Mesendoderm (in vitro differentiated cells): Measurements from ENCODE around the gene ICA1.
A peak's percentile ranks its signal among the peaks of the same experiment; 100 is the strongest.

Experiments used
- DNase-seq: peaks from one replicate; pipeline ENCODE4 v3.0.0; 2013
- H2AK5ac ChIP-seq: 2 replicates; pipeline ENCODE4 v1.6.1; 2013; ENCODE audit warnings: low read length, inconsistent platforms
- H2BK120ac ChIP-seq: 2 replicates; pipeline ENCODE4 v1.6.1; 2013; ENCODE audit warnings: low read depth, mild to moderate bottlenecking, low read length, moderate library complexity, mixed read lengths
- H2BK15ac ChIP-seq: replicated peaks from 2 replicates; pipeline ENCODE4 v1.6.1; 2013; ENCODE audit warnings: low read depth, mild to moderate bottlenecking, moderate library complexity
- H2BK5ac ChIP-seq: 2 replicates; pipeline ENCODE4 v1.6.1; 2013; ENCODE audit warnings: low read length, inconsistent platforms
- H3K18ac ChIP-seq: 2 replicates; pipeline ENCODE4 v1.6.1; 2013; ENCODE audit warnings: mild to moderate bottlenecking, low read length, mixed read lengths
- H3K23ac ChIP-seq: one replicate; pipeline ENCODE4 v1.6.1; 2013; ENCODE audit warnings: low read length
- H3K27ac ChIP-seq: 2 replicates; pipeline ENCODE4 v1.5.1; 2013; ENCODE audit warnings: low read depth, mild to moderate bottlenecking, inconsistent platforms, low read length, moderate library complexity
- H3K27me3 ChIP-seq: 2 replicates; pipeline ENCODE4 v1.6.1; 2013; ENCODE audit warnings: low read length, control low read depth, mild to moderate bottlenecking, inconsistent platforms; ENCODE audit not compliant: insufficient read depth, poor library complexity
- H3K36me3 ChIP-seq: 2 replicates; pipeline ENCODE4 v1.6.1; 2013; ENCODE audit warnings: low read length, inconsistent platforms; ENCODE audit not compliant: control insufficient read depth, insufficient read depth
- H3K4ac ChIP-seq: one replicate; pipeline ENCODE4 v1.6.1; 2013; ENCODE audit warnings: low read depth, mild to moderate bottlenecking, low read length, moderate library complexity
- H3K4me1 ChIP-seq: 2 replicates; pipeline ENCODE4 v1.6.1; 2013; ENCODE audit warnings: low read depth, low read length, inconsistent platforms; ENCODE audit not compliant: control insufficient read depth
- H3K4me2 ChIP-seq: 2 replicates; pipeline ENCODE4 v1.6.1; 2013; ENCODE audit warnings: low read length
- H3K4me3 ChIP-seq: 2 replicates; pipeline ENCODE4 v1.5.1; 2013; ENCODE audit warnings: mild to moderate bottlenecking, low read length
- H3K56ac ChIP-seq: one replicate; pipeline ENCODE4 v1.6.1; 2013; ENCODE audit warnings: low read length
- H3K79me1 ChIP-seq: 2 replicates; pipeline ENCODE4 v1.6.1; 2013; ENCODE audit warnings: low read length, inconsistent platforms
- H3K79me2 ChIP-seq: 2 replicates; pipeline ENCODE4 v1.6.1; 2013; ENCODE audit warnings: mild to moderate bottlenecking, low read length; ENCODE audit not compliant: control insufficient read depth, insufficient read depth
- H3K9ac ChIP-seq: 2 replicates; pipeline ENCODE4 v1.6.1; 2013; ENCODE audit warnings: low read length, inconsistent platforms
- H4K5ac ChIP-seq: one replicate; pipeline ENCODE4 v1.6.1; 2013; ENCODE audit warnings: low read length
- H4K8ac ChIP-seq: one replicate; pipeline ENCODE4 v1.6.1; 2013; ENCODE audit warnings: low read depth, mild to moderate bottlenecking, control low read depth, low read length, moderate library complexity
- WGBS: extraction: QIAGEN DNeasy Blood & Tissue Kit; methylation state at CpG from one replicate; pipeline ENCODE4 v1.1.7; 2013; ENCODE audit warnings: low lambda C conversion rate, missing lambda C conversion rate; ENCODE audit not compliant: insufficient coverage; ENCODE audit errors: extremely low coverage; 5-methylcytosine and 5-hydroxymethylcytosine counted together

Gene ICA1

DNA sequence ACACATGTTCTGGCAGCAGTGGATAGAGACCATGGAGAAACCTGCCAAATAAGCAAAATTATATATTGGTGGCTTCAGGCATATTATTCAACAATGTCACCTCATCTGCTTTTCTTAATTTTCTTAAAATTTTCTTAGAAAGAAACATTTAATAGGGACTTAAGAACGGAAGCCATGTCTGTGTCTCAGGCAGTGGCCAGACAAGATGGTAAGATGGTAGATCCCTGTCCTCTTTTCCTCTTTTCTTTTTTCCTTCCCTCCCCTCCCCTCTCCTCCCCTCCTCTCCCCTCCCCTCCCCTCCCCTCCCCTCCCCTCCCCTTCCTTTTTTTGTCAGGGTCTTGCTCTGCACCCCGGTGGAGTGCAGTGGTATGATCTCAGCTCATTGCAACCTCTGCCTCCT is 24.2 kb upstream of the ICA1 start:
- H2BK5ac ChIP-seq = no peak overlapping the region
- H3K9ac ChIP-seq = no peak overlapping the region
- H3K36me3 ChIP-seq = no peaks in the 10 kb centered on the region
- H3K4me1 ChIP-seq = peaks cover 8% of the 10 kb centered on the region
- no peak overlapping the region for H4K8ac ChIP-seq
- no peak overlapping the region for H2BK120ac ChIP-seq
- no peak overlapping the region for H4K5ac ChIP-seq
- no peak overlapping the region for H3K4me3 ChIP-seq
- no peak overlapping the region for H3K56ac ChIP-seq
- H3K4me2 ChIP-seq = no peak overlapping the region
- no peak overlapping the region for H3K18ac ChIP-seq
- no peak overlapping the region for H3K4ac ChIP-seq
- H3K27ac ChIP-seq = no peak overlapping the region
- H3K79me2 ChIP-seq = no peaks in the 10 kb centered on the region
- no peaks in the 10 kb centered on the region for H3K79me1 ChIP-seq
- H2AK5ac ChIP-seq = no peak overlapping the region
- H2BK15ac ChIP-seq = no peak overlapping the region
- WGBS = no CpG with 5 or more reads among the region's 2 CpGs
- H3K23ac ChIP-seq = no peak overlapping the region
- no peak for DNase-seq
- no peaks in the 10 kb centered on the region for H3K27me3 ChIP-seq

DNA sequence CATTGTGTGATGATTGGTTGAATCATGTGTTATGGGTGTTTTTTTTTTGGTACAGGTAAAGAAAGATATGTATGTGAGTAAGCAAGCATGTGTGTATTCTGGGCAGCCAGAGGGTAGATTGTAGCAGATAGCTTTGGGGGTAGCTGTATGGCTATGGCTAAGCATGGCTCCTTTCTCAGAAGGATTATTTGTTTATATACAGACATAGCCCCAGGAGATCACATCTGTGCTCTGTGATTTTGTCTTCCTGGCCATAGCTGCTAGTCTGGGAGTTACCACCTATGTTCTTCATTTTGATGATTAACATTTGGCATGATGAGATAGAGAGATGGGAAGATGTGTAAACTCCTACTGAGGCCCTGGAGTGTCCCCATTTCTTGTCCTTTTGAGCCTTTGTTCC is 23.2 kb upstream of the ICA1 start:
- H2BK15ac ChIP-seq = no peak overlapping the region
- no peak overlapping the region for H4K8ac ChIP-seq
- no peak overlapping the region for H4K5ac ChIP-seq
- no peak for DNase-seq
- H3K23ac ChIP-seq = no peak overlapping the region
- no peak overlapping the region for H3K18ac ChIP-seq
- H3K79me2 ChIP-seq = no peaks in the 10 kb centered on the region
- no peaks in the 10 kb centered on the region for H3K36me3 ChIP-seq
- no peak overlapping the region for H2BK120ac ChIP-seq
- H3K56ac ChIP-seq = no peak overlapping the region
- H3K27me3 ChIP-seq = no peaks in the 10 kb centered on the region
- peaks cover under 1% of the 10 kb centered on the region for H3K4me1 ChIP-seq
- no peak overlapping the region for H2BK5ac ChIP-seq
- H2AK5ac ChIP-seq = no peak overlapping the region
- no peak overlapping the region for H3K4me2 ChIP-seq
- H3K9ac ChIP-seq = no peak overlapping the region
- no peak overlapping the region for H3K4ac ChIP-seq
- H3K27ac ChIP-seq = no peak overlapping the region
- H3K4me3 ChIP-seq = no peak overlapping the region
- no peaks in the 10 kb centered on the region for H3K79me1 ChIP-seq

GRCh38 chr7:8284606-8285005 is 22.6 kb upstream of the ICA1 start:
- H3K4ac ChIP-seq = peak overlapping the region; percentile 36
- DNase-seq = no peak
- WGBS = no CpG with 5 or more reads among the region's 1 CpG
- no peaks in the 10 kb centered on the region for H3K4me1 ChIP-seq
- H2BK5ac ChIP-seq = no peak overlapping the region
- H4K8ac ChIP-seq = no peak overlapping the region
- no peak overlapping the region for H2AK5ac ChIP-seq
- H2BK15ac ChIP-seq = no peak overlapping the region
- no peak overlapping the region for H2BK120ac ChIP-seq
- no peak overlapping the region for H3K4me3 ChIP-seq
- H3K9ac ChIP-seq = no peak overlapping the region
- no peak overlapping the region for H3K4me2 ChIP-seq
- no peak overlapping the region for H3K18ac ChIP-seq
- no peak overlapping the region for H3K23ac ChIP-seq
- no peak overlapping the region for H3K27ac ChIP-seq
- no peaks in the 10 kb centered on the region for H3K79me2 ChIP-seq
- no peak overlapping the region for H4K5ac ChIP-seq
- H3K56ac ChIP-seq = no peak overlapping the region
- no peaks in the 10 kb centered on the region for H3K79me1 ChIP-seq
- H3K36me3 ChIP-seq = no peaks in the 10 kb centered on the region
- H3K27me3 ChIP-seq = no peaks in the 10 kb centered on the region

DNA sequence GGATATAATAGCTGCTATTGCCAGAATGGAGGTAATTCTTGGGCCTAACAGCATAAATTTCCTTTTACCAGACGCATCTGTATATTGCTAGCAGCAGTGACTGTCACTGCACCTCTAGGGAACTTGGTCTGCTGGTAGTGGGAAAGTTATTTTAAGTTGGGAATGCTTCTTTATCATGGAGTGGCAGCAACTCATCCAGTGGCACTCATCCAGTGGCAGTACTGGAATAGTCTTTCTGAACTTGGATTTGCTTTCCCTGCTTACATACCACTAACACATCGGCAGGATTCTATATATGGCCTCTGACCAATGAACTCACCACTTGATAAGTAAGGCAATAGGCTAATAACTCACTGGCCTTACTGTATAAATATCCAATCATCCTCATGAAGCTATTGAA is 22.0 kb upstream of the ICA1 start:
- no peak overlapping the region for H3K4ac ChIP-seq
- H3K18ac ChIP-seq = no peak overlapping the region
- no peak overlapping the region for H3K4me2 ChIP-seq
- H3K9ac ChIP-seq = no peak overlapping the region
- no peak overlapping the region for H4K8ac ChIP-seq
- H3K23ac ChIP-seq = no peak overlapping the region
- H3K4me3 ChIP-seq = no peak overlapping the region
- H2AK5ac ChIP-seq = no peak overlapping the region
- no peaks in the 10 kb centered on the region for H3K79me1 ChIP-seq
- no peaks in the 10 kb centered on the region for H3K4me1 ChIP-seq
- H2BK120ac ChIP-seq = no peak overlapping the region
- DNase-seq = no peak
- H2BK5ac ChIP-seq = no peak overlapping the region
- no peak overlapping the region for H2BK15ac ChIP-seq
- H3K79me2 ChIP-seq = no peaks in the 10 kb centered on the region
- no CpG with 5 or more reads among the region's 2 CpGs for WGBS
- H3K27ac ChIP-seq = no peak overlapping the region
- H3K27me3 ChIP-seq = no peaks in the 10 kb centered on the region
- no peak overlapping the region for H3K56ac ChIP-seq
- no peaks in the 10 kb centered on the region for H3K36me3 ChIP-seq
- no peak overlapping the region for H4K5ac ChIP-seq

DNA sequence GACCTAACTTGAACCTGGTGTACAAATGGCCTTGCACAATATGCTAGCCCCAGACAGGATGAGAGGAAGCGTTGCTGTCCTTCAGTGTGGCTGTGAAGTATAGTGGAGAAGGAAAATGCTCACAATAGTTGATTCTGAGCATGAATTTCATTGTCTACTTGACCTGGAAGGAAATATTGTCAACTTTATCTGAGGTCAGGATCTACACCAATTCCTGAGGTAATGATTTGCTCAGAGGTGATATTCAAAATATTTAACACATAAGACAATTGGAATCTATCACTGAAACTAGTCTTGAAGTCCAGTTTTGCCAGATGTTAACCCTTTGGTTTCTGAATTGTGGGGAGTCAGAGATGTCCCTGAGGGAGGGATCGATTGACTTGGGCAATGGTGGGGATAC is 20.9 kb upstream of the ICA1 start:
- Histone ChIP-seq H3K4me2 (no peak overlapping the region), H3K18ac (no peak overlapping the region), H3K27ac (no peak overlapping the region), H3K36me3 (no peaks in the 10 kb centered on the region), H3K4ac (no peak overlapping the region), H3K27me3 (no peaks in the 10 kb centered on the region), H3K4me3 (no peak overlapping the region), H3K79me2 (no peaks in the 10 kb centered on the region), H2BK5ac (no peak overlapping the region), H3K56ac (no peak overlapping the region), H2BK15ac (no peak overlapping the region), H3K79me1 (no peaks in the 10 kb centered on the region), H3K23ac (no peak overlapping the region), H2AK5ac (no peak overlapping the region), H4K8ac (no peak overlapping the region), H2BK120ac (no peak overlapping the region), H4K5ac (no peak overlapping the region), H3K9ac (no peak overlapping the region), H3K4me1 (no peaks in the 10 kb centered on the region)
- WGBS = no CpG with 5 or more reads among the region's 2 CpGs
- no peak for DNase-seq

DNA sequence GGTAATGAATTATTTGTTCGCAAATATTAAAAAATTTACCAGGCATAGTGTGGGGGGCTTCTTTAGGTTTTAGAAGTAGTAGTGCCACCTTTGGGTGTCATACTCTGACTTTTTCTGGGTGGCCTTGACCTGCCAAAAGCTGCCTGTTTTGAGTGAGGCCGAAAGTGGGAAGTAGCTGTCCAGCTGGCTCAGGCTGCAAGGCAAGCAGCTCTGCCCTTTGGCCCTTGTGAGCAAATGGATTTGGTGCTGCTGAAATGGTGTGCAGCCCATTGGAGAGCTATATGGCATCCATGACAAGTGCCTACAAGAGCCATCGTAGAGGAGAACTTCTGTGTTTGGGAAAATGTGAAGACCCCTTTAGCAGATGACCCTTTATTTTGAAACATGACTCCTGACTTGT is 20.2 kb upstream of the ICA1 start:
- Histone ChIP-seq H4K5ac (no peak overlapping the region), H3K27me3 (no peaks in the 10 kb centered on the region), H3K36me3 (no peaks in the 10 kb centered on the region), H3K4me3 (no peak overlapping the region), H2BK120ac (no peak overlapping the region), H3K4me1 (no peaks in the 10 kb centered on the region), H3K79me2 (no peaks in the 10 kb centered on the region), H3K56ac (no peak overlapping the region), H3K4ac (no peak overlapping the region), H3K27ac (no peak overlapping the region), H4K8ac (no peak overlapping the region), H3K79me1 (no peaks in the 10 kb centered on the region), H2BK15ac (no peak overlapping the region), H3K18ac (no peak overlapping the region), H3K4me2 (no peak overlapping the region), H3K9ac (no peak overlapping the region), H2BK5ac (no peak overlapping the region), H2AK5ac (no peak overlapping the region), H3K23ac (no peak overlapping the region)
- 100% methylated on average over 1 of the region's 3 CpGs for WGBS
- no peak for DNase-seq
